GM19099 (cell line): ENCODE data around the gene PIGH.

Experiments used
- POLR2A ChIP-seq: IDR thresholded peaks from 3 replicates; pipeline ENCODE4 v1.6.1; 2011; ENCODE audit warnings: low read depth; ENCODE audit not compliant: insufficient read length; ENCODE audit errors: extremely low read depth

The PIGH gene, protein sequence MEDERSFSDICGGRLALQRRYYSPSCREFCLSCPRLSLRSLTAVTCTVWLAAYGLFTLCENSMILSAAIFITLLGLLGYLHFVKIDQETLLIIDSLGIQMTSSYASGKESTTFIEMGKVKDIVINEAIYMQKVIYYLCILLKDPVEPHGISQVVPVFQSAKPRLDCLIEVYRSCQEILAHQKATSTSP

GRCh38 chr14:67599698-67600561, at the start of gene PIGH:
Gene PIGH, minus strand, starts transcription at chr14:67600268. Its CDS starts 65 bp downstream, at chr14:67600203.
- TF ChIP-seq POLR2A: peak; percentile 74

DNA sequence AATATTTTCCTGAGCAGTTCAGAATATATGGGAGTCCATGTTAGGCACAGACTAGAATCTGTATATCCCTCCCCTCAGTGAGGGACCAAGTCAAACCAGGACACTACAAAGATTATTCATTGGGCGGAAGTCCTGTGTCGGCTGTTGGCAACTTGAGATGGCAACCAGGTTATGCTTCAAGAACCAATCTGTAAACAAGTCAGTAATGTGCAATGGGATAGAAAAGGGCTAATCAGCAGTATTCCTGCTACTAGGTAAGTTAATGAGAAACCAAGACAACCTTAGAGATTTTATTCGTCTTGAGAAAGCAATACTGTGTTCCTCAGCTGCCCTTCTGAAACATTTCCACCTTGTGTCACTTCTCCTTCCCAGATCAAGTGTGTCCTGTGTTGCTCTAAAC, 46.1 kb upstream of the PIGH start:
- TF ChIP-seq POLR2A: no peak

GRCh38 chr14:67645414-67645813, 45.3 kb upstream of the PIGH start:
- no peak for TF ChIP-seq POLR2A

DNA sequence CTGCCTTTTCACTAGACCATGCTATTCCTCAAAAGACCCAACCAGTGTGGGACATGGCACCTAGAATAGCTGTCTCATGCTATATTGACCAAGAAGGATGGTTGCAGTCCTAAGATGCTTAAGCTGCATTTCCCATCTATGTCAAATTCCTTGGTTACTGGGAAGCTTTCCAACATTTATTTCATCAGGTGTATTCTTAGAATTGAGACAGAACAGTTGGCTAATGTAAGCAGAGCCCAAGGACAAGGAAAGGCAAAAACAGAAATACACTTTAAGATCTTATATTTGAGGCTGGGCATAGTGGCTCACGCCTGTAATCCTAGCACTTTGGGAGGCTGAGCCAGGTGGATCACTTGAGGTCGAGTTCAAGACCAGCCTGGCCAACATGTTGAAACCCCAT, 44.4 kb upstream of the PIGH start:
- no peak for TF ChIP-seq POLR2A

DNA sequence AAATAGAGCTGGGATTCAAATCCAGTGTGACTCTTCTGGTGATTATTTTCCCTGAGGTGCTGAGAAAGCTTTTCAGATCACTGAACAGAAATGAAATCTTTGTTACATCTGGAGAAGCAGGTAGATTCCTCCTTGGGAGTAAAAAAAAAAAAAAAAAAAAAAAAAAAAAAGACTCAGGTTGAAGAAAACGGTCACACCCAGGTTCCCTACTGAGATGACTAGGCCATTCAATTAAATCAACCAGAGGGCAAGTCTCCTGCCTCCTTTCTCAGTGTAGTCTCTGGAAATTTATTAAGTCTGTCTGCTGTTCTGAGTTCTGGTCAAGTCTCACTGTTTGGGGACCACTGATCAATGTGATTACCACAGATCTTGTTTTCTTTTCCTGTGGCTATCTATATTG, 43.6 kb upstream of the PIGH start:
- no peak for TF ChIP-seq POLR2A

- no peak for TF ChIP-seq POLR2A
Measured at GRCh38 chr14:67641902-67642749, 42.1 kb upstream of the PIGH start.

DNA sequence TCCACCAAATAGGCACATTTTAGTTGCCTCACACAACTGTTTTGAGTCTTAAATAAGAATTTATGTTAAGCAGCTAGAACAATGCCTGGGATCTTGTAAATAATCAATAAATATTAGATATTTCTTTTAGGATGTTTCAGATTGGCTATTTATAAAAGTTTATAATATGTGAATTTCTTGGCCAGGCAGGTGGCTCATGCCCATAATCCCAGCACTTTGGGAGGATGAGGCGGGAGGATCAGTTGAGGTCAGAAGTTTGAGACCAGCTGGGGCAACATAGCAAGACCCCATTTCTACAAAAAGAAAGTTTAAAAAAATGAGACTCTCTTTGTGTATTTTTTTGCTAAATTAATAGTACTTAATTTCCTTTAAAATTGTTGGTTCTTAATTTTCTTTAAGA, 41.4 kb upstream of the PIGH start:
- TF ChIP-seq POLR2A: no peak

GRCh38 chr14:67638642-67639041, 38.6 kb upstream of the PIGH start:
- no peak for TF ChIP-seq POLR2A

DNA sequence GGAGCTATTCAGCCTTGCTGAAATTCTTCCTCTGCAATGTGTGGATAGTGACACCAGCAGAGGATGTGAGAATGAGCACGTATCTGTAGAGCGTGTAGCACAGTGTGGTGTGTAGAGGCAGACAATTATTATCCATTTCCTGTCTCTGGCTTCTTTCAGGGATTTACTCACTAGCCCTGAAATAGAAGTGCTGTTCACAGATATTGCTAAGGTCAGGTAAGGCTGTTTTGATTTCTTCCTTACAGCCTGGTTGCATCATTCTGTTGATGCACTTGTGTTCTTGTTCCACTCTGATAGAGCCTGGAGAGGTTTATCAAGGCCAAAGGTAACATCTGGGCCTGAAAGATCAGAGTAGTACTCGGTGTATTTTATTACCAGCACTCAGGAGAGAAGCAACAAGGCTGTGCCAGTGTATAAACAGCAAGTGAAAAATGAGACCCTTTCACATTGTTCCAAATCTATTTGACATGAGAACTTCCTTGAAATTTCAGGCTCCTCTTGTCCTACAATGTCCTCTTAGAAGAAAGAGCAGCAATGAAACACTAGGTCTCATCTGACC, 36.4 kb upstream of the PIGH start:
- no peak for TF ChIP-seq POLR2A

DNA sequence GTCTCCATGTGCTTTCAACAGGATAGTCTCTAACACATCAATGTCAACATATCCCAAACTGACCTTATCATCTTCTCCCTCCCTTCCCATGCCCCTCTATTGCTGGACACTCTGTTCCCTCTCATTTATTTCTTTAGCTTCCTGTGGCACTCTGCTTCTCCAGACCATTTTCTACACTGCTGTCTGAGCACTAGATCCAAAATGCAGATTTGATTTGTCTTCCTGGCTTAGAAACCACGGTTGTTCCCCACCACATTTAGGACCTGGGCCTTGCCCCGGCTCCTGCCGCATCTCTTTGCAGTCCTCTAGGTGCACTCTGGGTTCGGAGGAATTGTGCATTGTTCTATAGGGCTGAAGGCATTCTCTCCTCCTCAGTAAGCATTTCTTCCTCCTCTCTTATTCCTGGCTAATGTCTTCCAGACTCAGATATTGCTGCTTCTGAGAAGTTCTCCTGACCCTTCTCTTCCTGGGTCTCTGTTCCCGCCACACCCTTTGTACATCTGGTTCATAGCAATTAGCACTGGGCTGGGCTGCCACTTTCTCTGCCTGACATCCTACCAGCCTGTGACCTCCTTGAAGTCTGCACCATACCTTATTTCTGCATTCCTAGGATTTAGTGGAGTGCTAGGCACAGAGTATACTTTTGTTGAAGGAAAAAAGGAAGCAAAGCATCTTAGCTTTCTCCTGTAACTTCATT, 33.5 kb upstream of the PIGH start:
- no peak for TF ChIP-seq POLR2A

GRCh38 chr14:67630938-67631337, 30.9 kb upstream of the PIGH start:
- no peak for TF ChIP-seq POLR2A

DNA sequence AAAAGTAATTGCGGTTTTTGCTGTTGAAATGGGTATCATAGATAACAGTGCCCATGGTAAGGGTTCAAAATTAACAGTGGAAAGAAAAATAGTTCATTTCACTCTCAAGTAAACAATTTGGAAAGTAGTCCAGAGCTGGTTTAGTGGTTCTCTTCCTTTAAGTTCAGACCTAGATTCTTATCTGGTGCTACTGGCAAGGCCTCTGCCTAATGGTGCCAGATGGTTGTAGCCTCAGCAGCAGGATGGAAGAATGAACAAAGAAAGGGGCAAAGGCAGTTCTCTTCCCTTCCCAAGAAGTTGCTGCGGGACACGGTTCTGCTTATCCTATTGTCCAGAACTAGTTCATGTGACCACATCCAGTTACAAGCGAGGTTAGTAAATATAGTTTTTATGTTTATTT, 30.1 kb upstream of the PIGH start:
- TF ChIP-seq POLR2A: no peak

- no peak for TF ChIP-seq POLR2A
Measured at GRCh38 chr14:67627519-67627918, 27.5 kb upstream of the PIGH start.

GRCh38 chr14:67623114-67623513, 23.0 kb upstream of the PIGH start:
- TF ChIP-seq POLR2A: no peak

- TF ChIP-seq POLR2A: no peak
Measured at GRCh38 chr14:67622675-67623074, 22.6 kb upstream of the PIGH start.

GRCh38 chr14:67620217-67620785, 20.2 kb upstream of the PIGH start:
- TF ChIP-seq POLR2A: no peak
